AG08396 (cell line): ENCODE data around the gene TAGLN.

ENCODE experiments used
- DNase-seq: peaks from one replicate; pipeline ENCODE4 v3.0.0; 2012; ENCODE audit warnings: low spot score, mixed read lengths

Gene TAGLN

GRCh38 chr11:117230999-117231841 lies 32.0 kb downstream of the TAGLN start:
- DNase-seq: no peak

- no peak for DNase-seq
Observed at GRCh38 chr11:117231842-117232091, 32.6 kb downstream of the TAGLN start, which contains the start of gene PCSK7. TSS of gene PCSK7 (minus strand) at chr11:117232073. CDS start at chr11:117229844, 2,229 bp downstream.

DNA sequence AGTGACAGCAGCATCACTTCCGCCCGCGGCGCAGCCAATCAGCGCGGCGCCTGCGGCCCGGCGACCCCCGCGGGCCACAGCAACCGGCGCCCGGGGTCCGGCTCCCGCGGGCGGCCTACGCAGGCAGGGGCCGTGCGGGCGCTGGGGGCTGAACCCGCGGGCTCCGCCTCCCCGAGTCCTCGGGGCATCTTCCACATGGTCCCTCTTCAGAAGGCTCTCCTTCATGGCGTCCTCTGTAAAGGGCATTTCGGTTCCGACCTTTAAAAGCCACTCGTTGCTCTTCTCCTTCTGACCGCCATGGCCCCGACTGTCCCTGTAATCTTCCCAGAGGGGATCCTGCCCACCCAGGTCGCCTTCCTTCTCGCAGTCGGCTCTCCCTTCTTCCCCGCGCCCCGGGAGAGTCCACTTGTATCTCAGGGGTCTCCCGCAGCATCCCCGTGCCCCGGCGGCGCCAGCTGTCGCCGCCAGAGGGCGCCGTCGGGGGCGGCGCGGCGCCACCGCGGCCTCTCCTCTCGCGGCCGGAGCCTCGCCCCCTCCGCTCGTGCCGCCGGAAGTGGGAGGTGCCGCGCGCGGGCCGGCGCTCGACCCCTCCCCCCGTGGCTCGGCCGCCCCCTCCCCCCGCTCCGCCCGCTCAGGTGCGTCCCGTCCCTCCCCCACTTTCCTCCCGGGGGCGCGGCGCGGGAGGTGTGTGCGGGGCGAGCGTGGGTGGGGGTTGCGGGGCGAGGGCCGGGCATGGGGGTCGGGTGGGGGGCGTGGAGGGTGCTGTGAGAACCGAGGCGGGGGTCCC lies 33.1 kb downstream of the TAGLN start, which contains the start of gene RNF214:
TSS of gene RNF214 (plus strand) at position 580 of the 787 bp plus-strand sequence. CDS start 1,602 bp downstream, outside the sequence.
- DNase-seq: peak; percentile 98

GRCh38 chr11:117232911-117233409 lies 33.8 kb downstream of the TAGLN start:
- DNase-seq: peak; percentile 30

DNA sequence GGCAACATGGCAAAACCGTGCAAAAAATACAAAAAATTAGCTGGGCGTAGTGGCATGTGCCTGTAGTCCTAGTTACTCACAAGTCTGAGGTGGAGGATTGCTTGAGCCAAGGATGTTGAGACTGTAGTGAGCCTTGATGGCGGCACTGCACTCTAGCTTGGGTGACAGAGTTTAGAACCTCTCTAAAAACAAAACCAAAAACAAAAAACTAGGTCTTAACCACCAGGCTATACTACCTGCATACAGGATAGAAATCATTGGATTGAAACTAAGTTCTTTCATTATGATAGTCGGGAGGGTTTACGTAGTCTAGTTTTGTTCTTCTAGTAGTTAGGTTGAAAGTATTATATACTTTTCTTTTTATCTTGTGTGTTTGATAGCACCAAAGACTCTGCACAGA lies 39.1 kb downstream of the TAGLN start:
- DNase-seq: no peak

DNA sequence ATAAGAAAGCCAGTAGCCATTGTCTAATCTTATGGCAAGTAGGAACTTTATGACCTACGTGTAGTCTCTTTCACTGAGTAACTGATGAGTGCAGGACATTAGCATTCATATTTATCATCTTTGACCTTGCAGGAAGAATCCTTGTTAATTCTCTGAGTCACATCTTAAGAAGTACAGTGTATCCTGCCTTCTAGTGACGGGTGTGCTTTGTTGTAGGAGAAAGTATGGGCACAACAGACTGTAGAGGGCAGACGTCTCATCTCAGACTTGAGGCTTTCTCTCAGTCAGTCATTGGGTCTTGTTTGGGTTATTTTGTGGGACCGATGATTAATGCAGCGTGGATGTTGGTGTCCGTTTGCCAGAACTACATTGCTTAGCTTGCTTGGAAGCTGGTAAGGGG lies 40.1 kb downstream of the TAGLN start:
- DNase-seq: peak; percentile 91

DNA sequence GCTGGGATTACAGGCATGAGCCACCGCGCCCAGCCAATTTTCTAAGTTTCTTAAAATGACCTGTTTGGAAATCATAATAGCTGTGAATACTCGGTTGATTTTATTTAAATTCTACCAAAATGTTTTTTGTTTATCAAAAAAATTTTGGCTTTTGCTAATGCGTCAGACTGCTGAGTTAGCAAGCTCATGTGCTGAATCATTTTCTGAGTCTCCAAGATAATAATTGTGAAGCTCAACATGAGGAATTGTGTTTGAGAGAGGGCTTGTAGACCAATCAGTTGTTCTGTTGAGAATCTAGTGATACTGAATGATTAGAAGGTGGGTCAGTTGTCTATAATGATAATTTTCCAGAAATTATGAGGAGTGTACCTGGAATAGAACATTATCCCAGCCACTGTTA lies 49.2 kb downstream of the TAGLN start:
- DNase-seq: no peak

DNA sequence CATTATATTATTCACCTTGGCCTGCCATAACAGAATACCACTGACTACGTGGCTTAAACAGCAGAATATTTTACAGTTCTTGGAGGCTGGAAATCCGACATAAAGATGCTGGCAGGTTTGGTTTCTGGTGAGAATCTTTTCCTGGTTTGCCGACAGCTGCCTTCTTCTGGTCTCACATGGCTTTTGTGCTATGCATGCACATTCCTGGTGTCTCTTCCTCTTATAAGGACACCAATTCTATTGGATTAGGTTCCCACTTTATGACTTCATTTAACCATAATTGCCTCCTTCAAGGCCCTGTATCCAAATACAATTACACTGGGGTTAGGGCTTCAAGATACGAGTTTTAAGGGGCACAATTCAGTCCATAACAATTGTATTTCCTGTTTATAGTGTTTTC lies 50.4 kb downstream of the TAGLN start:
- no peak for DNase-seq

DNA sequence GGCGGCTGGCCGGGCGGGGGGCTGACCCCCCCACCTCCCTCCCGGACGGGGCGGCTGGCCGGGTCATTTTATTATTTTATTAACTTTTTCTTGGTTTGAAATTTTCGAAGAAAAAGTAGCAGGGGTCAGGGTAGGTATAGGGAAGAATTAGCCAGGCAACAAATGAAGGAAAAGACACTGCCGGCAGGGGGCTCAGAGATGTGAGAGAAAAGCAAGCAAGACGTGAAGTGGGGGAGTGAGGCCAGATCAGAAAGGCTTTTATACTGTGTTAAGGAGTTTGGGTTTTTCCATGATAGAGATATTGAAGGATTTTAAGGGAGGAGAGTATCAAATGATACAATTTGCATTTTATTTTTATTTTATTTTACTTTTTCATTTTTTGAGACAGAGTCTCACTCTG lies 52.3 kb downstream of the TAGLN start:
- DNase-seq: no peak

- no peak for DNase-seq
Observed at GRCh38 chr11:117255966-117256365, 56.8 kb downstream of the TAGLN start.

DNA sequence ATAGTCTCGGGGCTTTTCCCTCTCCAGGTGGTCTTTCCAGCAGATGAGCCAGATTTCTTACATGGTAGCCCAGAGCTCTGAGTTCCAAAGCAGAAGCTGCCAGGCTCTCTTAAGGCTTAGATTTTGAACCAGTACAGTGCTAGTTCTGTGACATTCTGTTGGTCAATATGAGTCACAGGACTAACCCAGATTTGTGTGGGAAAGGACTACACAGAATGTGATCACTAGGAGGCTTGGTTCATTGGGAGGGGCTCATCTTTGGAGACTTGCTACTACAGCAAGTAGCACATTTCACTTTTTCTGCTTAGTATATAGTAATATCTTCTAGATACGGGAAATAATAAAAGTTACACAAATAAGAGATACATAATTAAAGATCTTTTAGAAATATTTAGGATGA lies 57.4 kb downstream of the TAGLN start:
- DNase-seq: peak; percentile 68
